HepG2 (cell line): Measurements from ENCODE around the gene ATP5F1C.

Source experiments
- CHCHD3 ChIP-seq: sonication (generic); formaldehyde crosslinking; IDR thresholded peaks from 2 replicates; pipeline ENCODE4 v1.8.0; 2022; ENCODE audit warnings: mild to moderate bottlenecking, missing genetic modification reagents, moderate library complexity
- MZF1 ChIP-seq: sonication (generic); formaldehyde crosslinking; IDR thresholded peaks from 2 replicates; pipeline ENCODE4 v1.8.1; 2023; ENCODE audit warnings: mild to moderate bottlenecking, missing genetic modification reagents, borderline replicate concordance
- POLR2A ChIP-seq, 2 experiments: IDR thresholded peaks; 2 replicates each; pipeline ENCODE4 v1.6.1; 2011; ENCODE audit warnings: low read depth in 2 of 2, low read length in 2 of 2, mild to moderate bottlenecking in 1 of 2, moderate library complexity in 1 of 2; ENCODE audit not compliant: insufficient read depth in 1 of 2
- SIN3A ChIP-seq: IDR thresholded peaks from 2 replicates; pipeline ENCODE4 v1.6.1; 2011; ENCODE audit warnings: low read depth, mild to moderate bottlenecking, control low read depth, low read length, borderline replicate concordance
- XRCC5 ChIP-seq: fragments of 200-400 bp; formaldehyde crosslinking; optimal IDR thresholded peaks from 2 replicates; pipeline ENCODE3; 2017; ENCODE audit warnings: mild to moderate bottlenecking, low read length
- YY1 ChIP-seq: IDR thresholded peaks from 2 replicates; pipeline ENCODE4 v1.6.1; 2011; ENCODE audit warnings: low read length, low read depth, moderate library complexity, mild to moderate bottlenecking; ENCODE audit not compliant: insufficient read depth, insufficient replicate concordance
- ZBTB7B ChIP-seq: sonication (generic); formaldehyde crosslinking; IDR thresholded peaks from 2 replicates; pipeline ENCODE4 v1.4.0; 2020; ENCODE audit warnings: missing genetic modification reagents
- ZSCAN25 ChIP-seq: sonication (generic); formaldehyde crosslinking; IDR thresholded peaks from 2 replicates; pipeline ENCODE4 v1.8.0; 2022; ENCODE audit warnings: mild to moderate bottlenecking, missing genetic modification reagents
- TF ChIP-seq, protein P1 (sequence below): sonication (generic); formaldehyde crosslinking; IDR thresholded peaks from 2 replicates; pipeline ENCODE4 v1.5.0; 2020; ENCODE audit warnings: mild to moderate bottlenecking, missing genetic modification reagents, moderate library complexity
- TF ChIP-seq, protein P2 (sequence below): sonication (generic); formaldehyde crosslinking; IDR thresholded peaks from 2 replicates; pipeline ENCODE4 v1.4.0; 2020; ENCODE audit warnings: missing genetic modification reagents, borderline replicate concordance
- TF ChIP-seq, protein P3 (sequence below): sonication (generic); formaldehyde crosslinking; IDR thresholded peaks from 2 replicates; pipeline ENCODE4 v1.4.0; 2020; ENCODE audit warnings: mild to moderate bottlenecking, missing genetic modification reagents
- TF ChIP-seq, protein P4 (sequence below): sonication (generic); formaldehyde crosslinking; IDR thresholded peaks from 2 replicates; pipeline ENCODE4 v1.8.1; 2023; ENCODE audit warnings: missing genetic modification reagents, inconsistent platforms, borderline replicate concordance
- TF ChIP-seq, protein P5 (sequence below): sonication (generic); formaldehyde crosslinking; conservative IDR thresholded peaks from 2 replicates; pipeline ENCODE4 v1.4.0; 2020; ENCODE audit warnings: missing genetic modification reagents
- TF ChIP-seq, protein P6 (sequence below): IDR thresholded peaks from 2 replicates; pipeline ENCODE4 v1.6.1; 2016; ENCODE audit warnings: mild to moderate bottlenecking, missing biosample characterization, missing genetic modification reagents

DNA sequence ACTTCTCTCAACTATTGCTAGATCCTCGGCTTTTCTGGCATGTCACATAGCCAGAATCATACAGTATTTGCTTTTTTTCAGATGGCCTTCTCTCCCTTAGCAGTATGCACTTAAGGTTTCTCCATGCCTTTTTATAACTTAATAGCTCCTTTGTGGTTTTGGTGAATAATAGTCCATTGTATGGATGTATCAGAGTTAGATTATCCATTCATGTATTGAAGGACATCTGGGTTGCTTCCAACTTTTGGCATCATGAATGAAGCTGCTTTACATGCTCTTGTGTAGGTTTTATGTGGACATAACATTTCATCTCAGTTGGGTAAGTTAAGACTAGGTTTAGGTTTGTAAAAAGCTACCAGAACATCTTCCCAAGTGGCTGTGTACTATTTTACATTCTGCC, 4.6 kb downstream of the ATP5F1C start:
- TF ChIP-seq CHCHD3 (no peak), YY1 (no peak), XRCC5 (no peak), MZF1 (no peak), SIN3A (no peak), ZBTB7B (CRISPR knock-in tag) (no peak), POLR2A (IDR thresholded peaks at IDR 0.05; ENCODE audit: insufficient read depth in 1 of 2, low read depth in 2 of 2, low read length in 2 of 2) (no peak), ZSCAN25 (CRISPR knock-in tag) (no peak)
- TF ChIP-seq, protein P1, sequence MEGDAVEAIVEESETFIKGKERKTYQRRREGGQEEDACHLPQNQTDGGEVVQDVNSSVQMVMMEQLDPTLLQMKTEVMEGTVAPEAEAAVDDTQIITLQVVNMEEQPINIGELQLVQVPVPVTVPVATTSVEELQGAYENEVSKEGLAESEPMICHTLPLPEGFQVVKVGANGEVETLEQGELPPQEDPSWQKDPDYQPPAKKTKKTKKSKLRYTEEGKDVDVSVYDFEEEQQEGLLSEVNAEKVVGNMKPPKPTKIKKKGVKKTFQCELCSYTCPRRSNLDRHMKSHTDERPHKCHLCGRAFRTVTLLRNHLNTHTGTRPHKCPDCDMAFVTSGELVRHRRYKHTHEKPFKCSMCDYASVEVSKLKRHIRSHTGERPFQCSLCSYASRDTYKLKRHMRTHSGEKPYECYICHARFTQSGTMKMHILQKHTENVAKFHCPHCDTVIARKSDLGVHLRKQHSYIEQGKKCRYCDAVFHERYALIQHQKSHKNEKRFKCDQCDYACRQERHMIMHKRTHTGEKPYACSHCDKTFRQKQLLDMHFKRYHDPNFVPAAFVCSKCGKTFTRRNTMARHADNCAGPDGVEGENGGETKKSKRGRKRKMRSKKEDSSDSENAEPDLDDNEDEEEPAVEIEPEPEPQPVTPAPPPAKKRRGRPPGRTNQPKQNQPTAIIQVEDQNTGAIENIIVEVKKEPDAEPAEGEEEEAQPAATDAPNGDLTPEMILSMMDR (CRISPR knock-in tag) = no peak
- TF ChIP-seq, protein P2, sequence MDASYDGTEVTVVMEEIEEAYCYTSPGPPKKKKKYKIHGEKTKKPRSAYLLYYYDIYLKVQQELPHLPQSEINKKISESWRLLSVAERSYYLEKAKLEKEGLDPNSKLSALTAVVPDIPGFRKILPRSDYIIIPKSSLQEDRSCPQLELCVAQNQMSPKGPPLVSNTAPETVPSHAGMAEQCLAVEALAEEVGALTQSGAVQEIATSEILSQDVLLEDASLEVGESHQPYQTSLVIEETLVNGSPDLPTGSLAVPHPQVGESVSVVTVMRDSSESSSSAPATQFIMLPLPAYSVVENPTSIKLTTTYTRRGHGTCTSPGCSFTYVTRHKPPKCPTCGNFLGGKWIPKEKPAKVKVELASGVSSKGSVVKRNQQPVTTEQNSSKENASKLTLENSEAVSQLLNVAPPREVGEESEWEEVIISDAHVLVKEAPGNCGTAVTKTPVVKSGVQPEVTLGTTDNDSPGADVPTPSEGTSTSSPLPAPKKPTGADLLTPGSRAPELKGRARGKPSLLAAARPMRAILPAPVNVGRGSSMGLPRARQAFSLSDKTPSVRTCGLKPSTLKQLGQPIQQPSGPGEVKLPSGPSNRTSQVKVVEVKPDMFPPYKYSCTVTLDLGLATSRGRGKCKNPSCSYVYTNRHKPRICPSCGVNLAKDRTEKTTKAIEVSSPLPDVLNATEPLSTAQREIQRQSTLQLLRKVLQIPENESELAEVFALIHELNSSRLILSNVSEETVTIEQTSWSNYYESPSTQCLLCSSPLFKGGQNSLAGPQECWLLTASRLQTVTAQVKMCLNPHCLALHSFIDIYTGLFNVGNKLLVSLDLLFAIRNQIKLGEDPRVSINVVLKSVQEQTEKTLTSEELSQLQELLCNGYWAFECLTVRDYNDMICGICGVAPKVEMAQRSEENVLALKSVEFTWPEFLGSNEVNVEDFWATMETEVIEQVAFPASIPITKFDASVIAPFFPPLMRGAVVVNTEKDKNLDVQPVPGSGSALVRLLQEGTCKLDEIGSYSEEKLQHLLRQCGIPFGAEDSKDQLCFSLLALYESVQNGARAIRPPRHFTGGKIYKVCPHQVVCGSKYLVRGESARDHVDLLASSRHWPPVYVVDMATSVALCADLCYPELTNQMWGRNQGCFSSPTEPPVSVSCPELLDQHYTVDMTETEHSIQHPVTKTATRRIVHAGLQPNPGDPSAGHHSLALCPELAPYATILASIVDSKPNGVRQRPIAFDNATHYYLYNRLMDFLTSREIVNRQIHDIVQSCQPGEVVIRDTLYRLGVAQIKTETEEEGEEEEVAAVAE (CRISPR knock-in tag) = no peak
- TF ChIP-seq, protein P3, sequence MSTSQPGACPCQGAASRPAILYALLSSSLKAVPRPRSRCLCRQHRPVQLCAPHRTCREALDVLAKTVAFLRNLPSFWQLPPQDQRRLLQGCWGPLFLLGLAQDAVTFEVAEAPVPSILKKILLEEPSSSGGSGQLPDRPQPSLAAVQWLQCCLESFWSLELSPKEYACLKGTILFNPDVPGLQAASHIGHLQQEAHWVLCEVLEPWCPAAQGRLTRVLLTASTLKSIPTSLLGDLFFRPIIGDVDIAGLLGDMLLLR (CRISPR knock-in tag) = no peak
- TF ChIP-seq, protein P4, sequence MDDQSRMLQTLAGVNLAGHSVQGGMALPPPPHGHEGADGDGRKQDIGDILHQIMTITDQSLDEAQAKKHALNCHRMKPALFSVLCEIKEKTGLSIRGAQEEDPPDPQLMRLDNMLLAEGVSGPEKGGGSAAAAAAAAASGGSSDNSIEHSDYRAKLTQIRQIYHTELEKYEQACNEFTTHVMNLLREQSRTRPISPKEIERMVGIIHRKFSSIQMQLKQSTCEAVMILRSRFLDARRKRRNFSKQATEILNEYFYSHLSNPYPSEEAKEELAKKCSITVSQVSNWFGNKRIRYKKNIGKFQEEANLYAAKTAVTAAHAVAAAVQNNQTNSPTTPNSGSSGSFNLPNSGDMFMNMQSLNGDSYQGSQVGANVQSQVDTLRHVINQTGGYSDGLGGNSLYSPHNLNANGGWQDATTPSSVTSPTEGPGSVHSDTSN = no peak
- TF ChIP-seq, protein P5, sequence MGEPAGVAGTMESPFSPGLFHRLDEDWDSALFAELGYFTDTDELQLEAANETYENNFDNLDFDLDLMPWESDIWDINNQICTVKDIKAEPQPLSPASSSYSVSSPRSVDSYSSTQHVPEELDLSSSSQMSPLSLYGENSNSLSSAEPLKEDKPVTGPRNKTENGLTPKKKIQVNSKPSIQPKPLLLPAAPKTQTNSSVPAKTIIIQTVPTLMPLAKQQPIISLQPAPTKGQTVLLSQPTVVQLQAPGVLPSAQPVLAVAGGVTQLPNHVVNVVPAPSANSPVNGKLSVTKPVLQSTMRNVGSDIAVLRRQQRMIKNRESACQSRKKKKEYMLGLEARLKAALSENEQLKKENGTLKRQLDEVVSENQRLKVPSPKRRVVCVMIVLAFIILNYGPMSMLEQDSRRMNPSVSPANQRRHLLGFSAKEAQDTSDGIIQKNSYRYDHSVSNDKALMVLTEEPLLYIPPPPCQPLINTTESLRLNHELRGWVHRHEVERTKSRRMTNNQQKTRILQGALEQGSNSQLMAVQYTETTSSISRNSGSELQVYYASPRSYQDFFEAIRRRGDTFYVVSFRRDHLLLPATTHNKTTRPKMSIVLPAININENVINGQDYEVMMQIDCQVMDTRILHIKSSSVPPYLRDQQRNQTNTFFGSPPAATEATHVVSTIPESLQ (CRISPR knock-in tag) = no peak
- TF ChIP-seq, protein P6, sequence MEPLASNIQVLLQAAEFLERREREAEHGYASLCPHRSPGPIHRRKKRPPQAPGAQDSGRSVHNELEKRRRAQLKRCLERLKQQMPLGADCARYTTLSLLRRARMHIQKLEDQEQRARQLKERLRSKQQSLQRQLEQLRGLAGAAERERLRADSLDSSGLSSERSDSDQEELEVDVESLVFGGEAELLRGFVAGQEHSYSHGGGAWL (CRISPR knock-in tag) = no peak
